Heart left ventricle (tissue), 16 donors: Measurements from ENCODE around the gene CCDC167. TPM values are rescaled to one million over a fixed set of nuclear protein-coding genes. Genes with fewer than 3 reads are reported as not detected.

ENCODE experiments used
- ATAC-seq, 4 donors: fragments of 200-7000 bp; cut with Tn5 transposase; one replicate each; pipeline ENCODE4 v1.9.1; 2020 to 2022; ENCODE audit warnings: moderate library complexity in 4 of 4, mild to moderate bottlenecking in 3 of 4, moderate number of reproducible peaks in 1 of 4
- DNase-seq, 5 donors: peaks; one replicate each; pipeline ENCODE4 v3.0.0-alpha.2; 2020
- H3K27ac ChIP-seq, 12 donors: fragments of 200-600 bp; sonication (generic) in 4 of 12; one replicate each; pipeline versions ENCODE4 v1.5.0 to v1.8.0; 2016 to 2022; ENCODE audit warnings: mild to moderate bottlenecking in 2 of 12
- H3K27me3 ChIP-seq, 9 donors: fragments of 200-600 bp; sonication (generic) in 2 of 9; one replicate each; pipeline versions ENCODE4 v1.5.1 to v1.8.0; 2016 to 2022; ENCODE audit warnings: mild to moderate bottlenecking in 3 of 9
- H3K36me3 ChIP-seq, 9 donors: fragments of 200-600 bp; sonication (generic) in 2 of 9; one replicate each; pipeline versions ENCODE4 v1.5.0 to v1.8.0; 2018 to 2022; ENCODE audit warnings: mild to moderate bottlenecking in 2 of 9
- H3K4me1 ChIP-seq, 12 donors: fragments of 200-600 bp; sonication (generic) in 4 of 12; one replicate each; pipeline versions ENCODE4 v1.5.0 to v1.8.0; 2016 to 2022; ENCODE audit warnings: mild to moderate bottlenecking in 3 of 12
- H3K4me3 ChIP-seq, 12 donors: fragments of 200-600 bp; sonication (generic) in 4 of 12; one replicate each; pipeline versions ENCODE4 v1.5.0 to v1.8.0; 2017 to 2022; ENCODE audit warnings: mild to moderate bottlenecking in 9 of 12, moderate library complexity in 4 of 12
- H3K9me3 ChIP-seq, 12 donors: fragments of 200-600 bp; sonication (generic) in 4 of 12; one replicate each; pipeline versions ENCODE4 v1.5.0 to v1.8.0; 2016 to 2022; ENCODE audit warnings: mild to moderate bottlenecking in 1 of 12
- POLR2A ChIP-seq, 2 donors: fragments of 450-650 bp; IDR thresholded peaks; one replicate each; pipeline ENCODE4 v1.6.1; 2017; ENCODE audit warnings: antibody characterized with exemption in 2 of 2, mild to moderate bottlenecking in 2 of 2, moderate library complexity in 2 of 2
- WGBS, 4 donors: extraction: QIAGEN DNeasy Blood & Tissue Kit in 2 of 4; methylation state at CpG; one replicate each; pipeline versions ENCODE4 v1.1.5 to v1.1.7; 2013 to 2018; 5-methylcytosine and 5-hydroxymethylcytosine counted together
- intact Hi-C, 10 donors: fragments of 100-400 bp; cut with DNase I; formaldehyde crosslinking; loops; one replicate each; pipeline versions ENCODE4 v1.11.1 to v1.14.2; 2022
- polyA plus RNA-seq, 2 donors: library from polyadenylated mRNA; stranded (reverse); fragments of 200-250 nt; gene quantifications; one replicate each; pipeline ENCODE4 v1.2.3, GENCODE V29; 2013
- total RNA-seq, 9 donors: library from RNA; depleted of rRNA in 2 of 9; stranded (reverse); fragments of >200 nt in 2 of 9; fragmentation: NEBNext Ultra II Directional in 3 of 9; extraction: Animal tissue kit (Norgen Biotek cat#: 25700) in 3 of 9; gene quantifications; one replicate each; pipeline versions ENCODE4 v1.1.0 to v1.2.4, GENCODE V29; 2016 to 2023
- TF ChIP-seq, protein P1 (sequence below), 12 donors: fragments of 200-600 bp; sonication (generic) in 4 of 12; IDR thresholded peaks; one replicate each; pipeline versions ENCODE4 v1.5.0 to v1.8.0; 2018 to 2022; ENCODE audit warnings: antibody characterized with exemption in 12 of 12, mild to moderate bottlenecking in 5 of 12
- donor health status: ischemic (EF 13 %, LVEDD 7.1; RV severe dilation, severe dysfunction).
- donor health status: healthy with polysubstance abuse.
- donor health status: DM: no; HTN: yes; CAD: no.
- donor health status: DM: no; HTN: no; CAD: no.
- donor health status: ischemic (EF 25% LVEDD 6.9; RV normal size, moderate dysfunction).
- donor health status: ischemic (EF 25% LVEDD 5.7; RV mildly dilated, moderate dysfunction).
- donor health status: healthy.
- donor health status: DM: yes; HTN: yes; CAD: no.
- donor health status: ischemic (EF 35%, LVEDD 5.7; RV mildly dilated, moderate dysfunction).
- donor health status: nonischemic (EF 11% LVEDD 7.7; RV severe dilation, severe dysfunction).
- donor health status: DM: yes; HTN: yes; CAD: no.
- donor health status: PGD.
- donor health status: ischemic (EF 29% LVEDD 5.4; RV normal size, mild dysfunction).
- donor health status: nonischemic (EF 23%, LVEDD 6.1; RV moderate dilation, normal function).

CCDC167 gene
- total and polyA plus RNA-seq, 11 donors, result 17.6 to 76.7 (median 27.8) TPM

DNA sequence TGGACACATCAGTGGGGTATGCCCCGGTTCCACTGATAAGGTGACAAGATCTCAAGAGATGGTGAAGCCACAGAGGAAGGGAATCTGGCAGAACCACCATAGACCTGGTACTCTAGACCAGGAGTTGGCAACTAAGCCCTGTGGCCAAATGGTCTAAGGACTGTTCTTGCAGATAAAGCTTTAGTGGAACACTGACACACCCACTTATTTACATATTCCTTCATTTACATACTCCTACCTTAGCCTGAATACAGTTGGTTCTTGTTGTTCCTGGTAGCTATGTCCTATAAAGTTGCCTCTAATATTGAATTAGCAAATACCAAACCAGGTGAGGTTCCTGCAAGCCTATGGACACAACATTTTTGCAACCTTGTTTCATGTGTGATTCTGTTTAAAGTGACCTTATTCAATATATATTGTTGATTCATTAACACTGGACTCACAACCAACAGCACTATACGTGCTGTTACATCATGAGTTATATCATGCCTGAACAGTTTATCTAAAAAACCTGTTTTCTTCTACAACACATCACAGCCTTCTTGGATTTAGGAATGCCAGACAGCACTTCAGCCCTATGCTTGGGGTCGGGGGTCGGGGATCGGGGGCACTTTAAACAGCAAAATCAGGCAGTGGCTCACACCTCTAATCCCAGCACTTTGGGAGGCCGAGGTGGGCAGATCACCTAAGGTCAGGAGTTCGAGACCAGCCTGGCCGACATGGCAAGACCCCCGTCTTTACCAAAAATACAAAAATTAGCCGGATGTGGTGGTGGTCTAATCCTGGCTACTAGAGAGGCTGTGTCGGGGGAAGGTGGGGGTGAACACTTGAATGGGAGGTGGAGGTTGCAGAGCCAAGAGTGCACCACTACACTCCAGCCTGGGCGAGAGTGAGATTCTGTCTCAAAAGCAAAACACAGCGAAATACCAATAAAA is 2.5 kb downstream of the CCDC167 start:
- no peak overlapping the region for H3K27ac ChIP-seq
- peaks cover 0 to 17% (median 6%) of the 10 kb centered on the region in 12 donors for H3K4me1 ChIP-seq
- no peaks in the 10 kb centered on the region for H3K36me3 ChIP-seq
- ATAC-seq, result no peak
- H3K9me3 ChIP-seq, result no peaks in the 10 kb centered on the region
- no peaks in the 10 kb centered on the region for H3K27me3 ChIP-seq
- intact Hi-C loops, result loop anchor here in 1 of 10 donors (5.0 kb wide), 1 partner anchor 65 kb away; the partner anchor contains the start of gene CMTR1
- H3K4me3 ChIP-seq, result no peak overlapping the region
- 88 to 91% (median 89%) methylated on average over 13 of the region's 13 CpGs for WGBS, 4 donors
- DNase-seq, result no peak
- no peak for TF ChIP-seq POLR2A (IDR thresholded peaks at IDR 0.05)
- TF ChIP-seq, protein P1, sequence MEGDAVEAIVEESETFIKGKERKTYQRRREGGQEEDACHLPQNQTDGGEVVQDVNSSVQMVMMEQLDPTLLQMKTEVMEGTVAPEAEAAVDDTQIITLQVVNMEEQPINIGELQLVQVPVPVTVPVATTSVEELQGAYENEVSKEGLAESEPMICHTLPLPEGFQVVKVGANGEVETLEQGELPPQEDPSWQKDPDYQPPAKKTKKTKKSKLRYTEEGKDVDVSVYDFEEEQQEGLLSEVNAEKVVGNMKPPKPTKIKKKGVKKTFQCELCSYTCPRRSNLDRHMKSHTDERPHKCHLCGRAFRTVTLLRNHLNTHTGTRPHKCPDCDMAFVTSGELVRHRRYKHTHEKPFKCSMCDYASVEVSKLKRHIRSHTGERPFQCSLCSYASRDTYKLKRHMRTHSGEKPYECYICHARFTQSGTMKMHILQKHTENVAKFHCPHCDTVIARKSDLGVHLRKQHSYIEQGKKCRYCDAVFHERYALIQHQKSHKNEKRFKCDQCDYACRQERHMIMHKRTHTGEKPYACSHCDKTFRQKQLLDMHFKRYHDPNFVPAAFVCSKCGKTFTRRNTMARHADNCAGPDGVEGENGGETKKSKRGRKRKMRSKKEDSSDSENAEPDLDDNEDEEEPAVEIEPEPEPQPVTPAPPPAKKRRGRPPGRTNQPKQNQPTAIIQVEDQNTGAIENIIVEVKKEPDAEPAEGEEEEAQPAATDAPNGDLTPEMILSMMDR (IDR thresholded peaks at IDR 0.05), result no peak

DNA sequence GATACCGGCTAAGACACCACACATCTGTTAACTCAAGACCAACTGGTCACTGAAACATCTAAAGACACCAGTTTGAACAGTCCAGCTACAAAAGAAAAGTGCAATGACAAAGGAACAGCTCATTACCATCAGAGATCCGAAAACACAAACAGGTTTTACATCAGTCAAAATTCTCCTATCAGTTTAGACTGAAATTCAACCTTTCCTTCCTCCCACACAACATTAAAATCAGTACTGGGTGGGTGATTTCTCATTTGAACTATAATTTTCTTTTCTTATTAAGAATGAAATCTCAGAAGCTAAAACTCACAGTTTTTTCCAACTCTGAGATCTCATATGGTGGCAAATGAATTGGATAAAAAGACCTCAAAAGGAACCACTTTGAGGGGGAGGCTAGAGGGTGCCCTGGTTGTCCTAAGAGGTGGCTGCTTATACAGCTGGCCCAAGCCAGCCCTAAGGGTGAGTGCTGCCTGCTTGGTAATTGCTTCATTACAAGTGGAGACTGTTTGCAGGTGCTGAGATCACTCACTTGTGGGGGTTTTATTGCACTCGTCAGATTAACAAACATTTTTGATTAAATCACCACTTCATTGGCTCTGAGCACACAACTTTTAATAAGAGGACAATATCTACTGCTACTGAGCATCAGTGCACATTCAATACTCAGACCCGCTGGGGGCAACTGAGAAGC is 4.3 kb downstream of the CCDC167 start:
- Histone ChIP-seq H3K4me3 (no peak overlapping the region), H3K9me3 (no peaks in the 10 kb centered on the region), H3K27ac (no peak overlapping the region), H3K4me1 (peaks cover 0 to 30% (median 22%) of the 10 kb centered on the region in 12 donors), H3K36me3 (no peaks in the 10 kb centered on the region), H3K27me3 (no peaks in the 10 kb centered on the region)
- TF ChIP-seq POLR2A (IDR thresholded peaks at IDR 0.05), result no peak
- TF ChIP-seq, protein P1 (IDR thresholded peaks at IDR 0.05), result no peak
- ATAC-seq (no peak), DNase-seq (no peak)
- intact Hi-C loops, result loop anchor here in 1 of 10 donors (5.0 kb wide), 1 partner anchor 63 kb away; the partner anchor contains the start of gene CMTR1
- 91 to 96% (median 93%) methylated on average over 4 of the region's 4 CpGs for WGBS, 4 donors

DNA sequence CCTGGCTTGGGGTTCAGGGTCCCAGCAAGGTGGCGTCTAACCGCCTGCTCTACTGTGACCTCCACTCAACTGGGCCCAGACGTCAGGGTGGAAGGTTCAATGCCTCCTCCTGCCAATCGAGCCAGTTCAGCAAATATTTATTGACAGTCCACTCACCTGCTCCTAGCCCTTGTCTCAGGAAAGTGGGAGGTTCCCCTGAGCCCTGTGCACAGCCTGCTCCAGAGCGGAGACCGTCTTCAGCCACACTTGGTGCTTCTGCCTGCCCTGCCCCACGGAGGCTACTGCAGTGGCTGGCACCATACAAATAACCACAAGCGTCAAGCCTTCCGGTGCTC is 6.1 kb downstream of the CCDC167 start:
- H3K27me3 ChIP-seq, result no peaks in the 10 kb centered on the region
- DNase-seq (no peak), ATAC-seq (no peak)
- H3K36me3 ChIP-seq, result no peaks in the 10 kb centered on the region
- WGBS, 4 donors, result 87 to 93% (median 93%) methylated on average over 9 of the region's 9 CpGs
- H3K27ac ChIP-seq, result no peak overlapping the region
- H3K9me3 ChIP-seq, result no peaks in the 10 kb centered on the region
- no peak for TF ChIP-seq POLR2A (IDR thresholded peaks at IDR 0.05)
- TF ChIP-seq, protein P1 (IDR thresholded peaks at IDR 0.05), result no peak
- intact Hi-C loops, result no loop called here
- H3K4me3 ChIP-seq, result no peak overlapping the region
- H3K4me1 ChIP-seq, result peaks cover 0 to 35% (median 25%) of the 10 kb centered on the region in 12 donors
